PC-9 (cell line): ENCODE data around the gene SLC6A17.

Source experiments
- EZH2 ChIP-seq: fragments of 200-600 bp; sonication (generic); IDR thresholded peaks from 2 replicates; pipeline ENCODE4 v1.8.0; 2017; ENCODE audit warnings: antibody characterized with exemption, low read depth
- TF ChIP-seq, protein P1 (sequence below): fragments of 200-600 bp; sonication (generic); conservative IDR thresholded peaks from 2 replicates; pipeline ENCODE4 v1.6.1; 2017; ENCODE audit warnings: mixed run types, antibody characterized with exemption, mild to moderate bottlenecking, moderate library complexity

DNA sequence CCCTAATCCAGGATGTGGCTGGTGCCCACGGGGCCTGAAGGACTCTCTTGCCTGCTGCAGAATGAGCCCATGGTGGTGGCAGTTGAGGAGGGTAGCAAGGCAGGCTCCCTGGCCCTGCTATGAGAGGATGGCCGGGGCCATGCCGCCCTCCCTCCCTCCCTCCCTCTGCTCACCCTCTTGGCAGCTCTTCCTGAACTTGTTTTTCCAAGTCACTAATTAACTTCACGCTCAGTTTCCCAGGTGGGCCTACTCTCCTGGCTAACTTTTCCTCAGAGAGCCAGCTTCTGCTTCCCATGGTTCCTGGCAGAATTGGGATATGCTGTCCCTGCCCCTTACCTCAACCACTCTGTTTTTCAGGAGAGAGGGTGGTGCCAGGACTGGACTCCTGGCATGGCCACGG is 70.0 kb downstream of the SLC6A17 start:
- TF ChIP-seq EZH2, result no peak
- TF ChIP-seq, protein P1, sequence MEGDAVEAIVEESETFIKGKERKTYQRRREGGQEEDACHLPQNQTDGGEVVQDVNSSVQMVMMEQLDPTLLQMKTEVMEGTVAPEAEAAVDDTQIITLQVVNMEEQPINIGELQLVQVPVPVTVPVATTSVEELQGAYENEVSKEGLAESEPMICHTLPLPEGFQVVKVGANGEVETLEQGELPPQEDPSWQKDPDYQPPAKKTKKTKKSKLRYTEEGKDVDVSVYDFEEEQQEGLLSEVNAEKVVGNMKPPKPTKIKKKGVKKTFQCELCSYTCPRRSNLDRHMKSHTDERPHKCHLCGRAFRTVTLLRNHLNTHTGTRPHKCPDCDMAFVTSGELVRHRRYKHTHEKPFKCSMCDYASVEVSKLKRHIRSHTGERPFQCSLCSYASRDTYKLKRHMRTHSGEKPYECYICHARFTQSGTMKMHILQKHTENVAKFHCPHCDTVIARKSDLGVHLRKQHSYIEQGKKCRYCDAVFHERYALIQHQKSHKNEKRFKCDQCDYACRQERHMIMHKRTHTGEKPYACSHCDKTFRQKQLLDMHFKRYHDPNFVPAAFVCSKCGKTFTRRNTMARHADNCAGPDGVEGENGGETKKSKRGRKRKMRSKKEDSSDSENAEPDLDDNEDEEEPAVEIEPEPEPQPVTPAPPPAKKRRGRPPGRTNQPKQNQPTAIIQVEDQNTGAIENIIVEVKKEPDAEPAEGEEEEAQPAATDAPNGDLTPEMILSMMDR, result no peak
